Left lung (tissue), 14 donors: ENCODE measurements around the gene MRC1. TPM values are rescaled to one million over a fixed set of nuclear protein-coding genes. Genes with fewer than 3 reads are reported as not detected.

Experiments
- ATAC-seq: fragments of 200-7000 bp; cut with Tn5 transposase; one replicate; pipeline ENCODE4 v1.9.1; 2020; ENCODE audit warnings: moderate library complexity
- DNase-seq, 4 donors: peaks; one replicate each; pipeline ENCODE4 v3.0.0-alpha.2; 2013 to 2020
- H3K27ac ChIP-seq, 2 donors: fragments of 200-600 bp; sonication (generic) in 1 of 2; one replicate each; pipeline versions ENCODE4 v1.5.0 to v1.8.0; 2020 to 2021
- H3K27me3 ChIP-seq, 2 donors: fragments of 200-600 bp; sonication (generic) in 1 of 2; one replicate each; pipeline versions ENCODE4 v1.5.0 to v1.8.0; 2020 to 2021
- H3K36me3 ChIP-seq, 2 donors: fragments of 200-600 bp; sonication (generic) in 1 of 2; one replicate each; pipeline versions ENCODE4 v1.5.0 to v1.8.0; 2020 to 2021
- H3K4me1 ChIP-seq, 2 donors: fragments of 200-600 bp; one replicate each; pipeline ENCODE4 v1.8.0; 2021
- H3K4me3 ChIP-seq, 2 donors: fragments of 200-600 bp; sonication (generic) in 1 of 2; one replicate each; pipeline versions ENCODE4 v1.5.0 to v1.8.0; 2020 to 2021; ENCODE audit warnings: mild to moderate bottlenecking in 1 of 2
- H3K9me3 ChIP-seq, 2 donors: fragments of 200-600 bp; sonication (generic) in 1 of 2; one replicate each; pipeline versions ENCODE4 v1.5.0 to v1.8.0; 2020 to 2021
- intact Hi-C, 2 donors: fragments of 100-400 bp; cut with DNase I; formaldehyde crosslinking; loops; one replicate each; pipeline versions ENCODE4 v1.11.2 to v1.14.2; 2022
- long read RNA-seq, 12 donors: library from polyadenylated mRNA in 2 of 12; unstranded in 2 of 12; transcript quantifications; one replicate each; pipeline ENCODE4 v2.0.0 and lab custom pipeline, GENCODE V29; 2019 to 2026
- polyA plus RNA-seq, 6 donors: library from polyadenylated mRNA; unstranded; fragments of 120-200 nt; gene quantifications; one replicate each; pipeline ENCODE4 v1.2.1, GENCODE V29; 2013; ENCODE audit not compliant: insufficient read length in 6 of 6
- total RNA-seq, 2 donors: library from RNA; stranded (reverse); fragmentation: NEBNext Ultra II Directional; extraction: Animal tissue kit (Norgen Biotek cat#: 25700); gene quantifications; one replicate each; pipeline ENCODE4 v1.2.1, GENCODE V29; 2021
- TF ChIP-seq, protein P1 (sequence below), 2 donors: fragments of 200-600 bp; sonication (generic) in 1 of 2; IDR thresholded peaks; one replicate each; pipeline versions ENCODE4 v1.5.0 to v1.8.0; 2021; ENCODE audit warnings: antibody characterized with exemption in 2 of 2
- donor health status: DM: no; HTN: yes; CAD: no.
- donor health status: DM: no; HTN: no; CAD: no.

The MRC1 gene
- total RNA-seq = 100 to 1,000 TPM; 215 to 301 TPM
- polyA plus RNA-seq = 10 to 100 TPM; 17.6 to 27.1 (median 22.5) TPM
- long read RNA-seq, donor 1 = 0 reads
- long read RNA-seq, donor 2 = 0 reads
- long read RNA-seq, donor 3 = 0 reads
- long read RNA-seq, donor 4, partial matches to known transcripts = 49 of 50 reads
- long read RNA-seq, donor 4, other reads (novel, unspliced or antisense) = 1 of 50 reads
- long read RNA-seq, donor 5, full-length matches to known transcripts = 1 of 1 reads
- long read RNA-seq, donor 5, partial matches to known transcripts = 0 of 1 reads
- long read RNA-seq, donor 5, other reads (novel, unspliced or antisense) = 0 of 1 reads
- long read RNA-seq, donor 6, partial matches to known transcripts = 6 of 6 reads
- long read RNA-seq, donor 6, other reads (novel, unspliced or antisense) = 0 of 6 reads
- long read RNA-seq, donor 7 = 0 reads
- long read RNA-seq, donor 8, partial matches to known transcripts = 5 of 5 reads
- long read RNA-seq, donor 8, other reads (novel, unspliced or antisense) = 0 of 5 reads
- long read RNA-seq, donor 9 = 0 reads
- long read RNA-seq, donor 10, partial matches to known transcripts = 9 of 10 reads
- long read RNA-seq, donor 10, other reads (novel, unspliced or antisense) = 1 of 10 reads
- long read RNA-seq, donor 11, full-length matches to known transcripts = 1 of 1 reads
- long read RNA-seq, donor 11, partial matches to known transcripts = 0 of 1 reads
- long read RNA-seq, donor 11, other reads (novel, unspliced or antisense) = 0 of 1 reads
- long read RNA-seq, donor 12 = 0 reads

DNA sequence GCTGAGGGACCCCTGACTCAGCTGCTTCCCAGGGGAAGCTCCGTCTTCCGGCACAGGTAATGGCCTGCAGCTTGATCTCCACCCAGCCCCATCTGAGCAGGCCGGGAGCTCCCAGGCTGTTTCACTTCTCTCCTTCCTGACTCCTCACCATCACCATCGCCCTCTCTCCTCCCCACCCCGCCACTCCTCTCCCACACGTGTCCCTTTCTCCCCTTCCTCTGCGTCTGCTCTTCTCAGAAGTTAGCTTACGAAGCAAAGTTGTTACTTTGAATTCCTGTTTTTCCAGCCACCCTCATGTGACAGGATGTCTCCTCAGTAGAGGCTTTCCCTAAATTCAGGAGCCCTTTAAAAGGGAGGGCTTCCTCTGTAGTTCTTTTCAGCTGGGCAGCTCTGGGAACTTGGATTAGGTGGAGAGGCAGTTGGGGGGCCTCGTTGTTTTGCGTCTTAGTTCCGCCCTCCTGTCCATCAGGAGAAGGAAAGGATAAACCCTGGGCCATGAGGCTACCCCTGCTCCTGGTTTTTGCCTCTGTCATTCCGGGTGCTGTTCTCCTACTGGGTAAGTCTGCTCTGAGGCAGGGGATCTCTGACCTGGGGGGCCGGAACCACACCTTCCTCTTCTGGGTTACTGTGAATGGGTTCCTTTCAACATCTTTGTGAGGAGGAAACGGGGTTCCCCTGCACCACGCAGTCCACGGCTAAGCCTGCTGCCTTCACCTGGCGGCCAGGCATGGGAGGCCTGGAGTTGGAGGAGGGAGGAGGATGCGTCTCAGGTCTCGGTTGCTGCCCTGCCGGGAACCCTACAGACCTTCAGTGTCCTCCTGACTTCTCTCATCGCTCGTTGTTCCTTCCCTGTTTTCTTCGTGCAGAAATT, at the start of gene MRC1:
TSS of gene MRC1 (plus strand) at position 378 of the 871 bp plus-strand sequence. CDS start at position 496, 118 bp downstream.
- H3K4me1 ChIP-seq = peaks cover 0 to 5% of the 10 kb centered on the region in 2 donors
- peak in 1 of 4 donors; percentile 73 for DNase-seq
- intact Hi-C loops = no loop called here
- H3K27ac ChIP-seq = peak within 1 kb of the TSS; percentile 48 to 67
- ATAC-seq = peak; percentile 78
- H3K27me3 ChIP-seq = peaks cover 0 to 5% of the 10 kb centered on the region in 2 donors
- H3K4me3 ChIP-seq = peak within 1 kb of the TSS; percentile 7 to 52
- TF ChIP-seq, protein P1, sequence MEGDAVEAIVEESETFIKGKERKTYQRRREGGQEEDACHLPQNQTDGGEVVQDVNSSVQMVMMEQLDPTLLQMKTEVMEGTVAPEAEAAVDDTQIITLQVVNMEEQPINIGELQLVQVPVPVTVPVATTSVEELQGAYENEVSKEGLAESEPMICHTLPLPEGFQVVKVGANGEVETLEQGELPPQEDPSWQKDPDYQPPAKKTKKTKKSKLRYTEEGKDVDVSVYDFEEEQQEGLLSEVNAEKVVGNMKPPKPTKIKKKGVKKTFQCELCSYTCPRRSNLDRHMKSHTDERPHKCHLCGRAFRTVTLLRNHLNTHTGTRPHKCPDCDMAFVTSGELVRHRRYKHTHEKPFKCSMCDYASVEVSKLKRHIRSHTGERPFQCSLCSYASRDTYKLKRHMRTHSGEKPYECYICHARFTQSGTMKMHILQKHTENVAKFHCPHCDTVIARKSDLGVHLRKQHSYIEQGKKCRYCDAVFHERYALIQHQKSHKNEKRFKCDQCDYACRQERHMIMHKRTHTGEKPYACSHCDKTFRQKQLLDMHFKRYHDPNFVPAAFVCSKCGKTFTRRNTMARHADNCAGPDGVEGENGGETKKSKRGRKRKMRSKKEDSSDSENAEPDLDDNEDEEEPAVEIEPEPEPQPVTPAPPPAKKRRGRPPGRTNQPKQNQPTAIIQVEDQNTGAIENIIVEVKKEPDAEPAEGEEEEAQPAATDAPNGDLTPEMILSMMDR (IDR thresholded peaks at IDR 0.05) = no peak
- peaks cover 0 to 3% of the 10 kb centered on the region in 2 donors for H3K9me3 ChIP-seq
- no peaks in the 10 kb centered on the region for H3K36me3 ChIP-seq

DNA sequence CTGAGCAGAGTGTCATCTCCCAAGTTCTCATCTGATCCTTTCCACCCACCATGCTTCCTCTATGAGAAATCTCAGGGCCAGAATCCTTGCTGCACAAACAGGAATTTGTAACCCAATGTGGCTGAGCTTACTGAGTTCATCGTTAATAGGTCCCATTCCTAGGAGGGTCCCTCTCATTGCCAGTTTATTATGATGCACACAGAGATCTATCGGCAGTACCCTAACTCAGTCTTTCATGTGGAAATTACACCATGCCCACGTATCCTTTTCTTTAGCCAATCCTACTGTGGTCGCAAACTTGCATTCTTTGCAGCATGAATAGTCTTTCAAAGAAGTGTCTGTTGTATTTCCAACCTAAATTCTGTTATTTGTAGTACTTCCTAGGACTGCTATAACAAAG, 45.0 kb upstream of the MRC1 start:
- TF ChIP-seq, protein P1 (IDR thresholded peaks at IDR 0.05) = no peak
- ATAC-seq = no peak
- intact Hi-C loops = no loop called here

DNA sequence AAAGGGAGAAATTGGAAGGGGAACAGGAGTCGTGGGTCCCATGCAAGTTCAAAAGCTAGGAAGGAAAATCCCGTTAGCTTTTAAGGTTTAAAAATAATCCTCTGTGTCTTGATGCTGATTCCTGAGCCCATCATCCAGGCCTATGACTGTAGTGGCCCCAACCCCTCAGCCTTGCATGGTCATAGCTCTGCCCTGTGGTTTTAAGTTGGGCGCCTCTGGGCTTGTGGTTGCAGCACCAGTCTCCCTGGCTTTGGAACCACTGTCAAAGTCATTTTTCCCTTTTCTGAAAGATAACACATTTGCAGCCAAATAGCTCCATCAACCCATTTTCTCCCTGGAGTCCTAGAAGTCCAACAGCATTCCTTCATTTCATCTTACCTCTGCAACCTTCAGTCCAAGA, 43.5 kb upstream of the MRC1 start:
- H3K4me1 ChIP-seq = no peaks in the 10 kb centered on the region
- no peaks in the 10 kb centered on the region for H3K36me3 ChIP-seq
- ATAC-seq (no peak), DNase-seq (no peak)
- intact Hi-C loops = no loop called here
- no peak overlapping the region for H3K27ac ChIP-seq
- no peaks in the 10 kb centered on the region for H3K9me3 ChIP-seq
- H3K4me3 ChIP-seq = no peak overlapping the region
- H3K27me3 ChIP-seq = no peaks in the 10 kb centered on the region
- TF ChIP-seq, protein P1 (IDR thresholded peaks at IDR 0.05) = no peak

More for the DNA sequence above, 45.0 kb upstream of the MRC1 start:
- Histone ChIP-seq H3K4me3 (no peak overlapping the region), H3K4me1 (no peaks in the 10 kb centered on the region), H3K9me3 (no peaks in the 10 kb centered on the region), H3K27me3 (no peaks in the 10 kb centered on the region), H3K27ac (no peak overlapping the region), H3K36me3 (no peaks in the 10 kb centered on the region)
- no peak for DNase-seq

DNA sequence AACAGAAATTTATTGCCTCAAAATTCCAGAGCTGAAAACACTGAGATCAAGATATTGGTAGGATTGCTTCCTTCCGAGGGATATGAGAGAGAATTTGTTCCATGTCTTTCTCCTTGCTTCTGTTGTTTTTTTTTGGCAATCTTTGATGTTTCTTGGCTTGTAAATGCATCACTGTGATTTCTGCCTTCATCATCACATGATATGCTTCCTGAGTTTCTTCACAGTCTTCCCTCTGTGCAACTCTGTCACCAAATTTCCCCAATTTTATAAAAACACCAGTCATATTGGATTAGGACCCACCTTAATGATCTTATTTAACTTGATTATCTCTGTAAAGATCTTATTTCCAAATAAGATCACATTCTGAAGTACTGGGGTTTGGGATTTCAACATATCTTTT, 42.4 kb upstream of the MRC1 start:
- ATAC-seq = no peak
- intact Hi-C loops = no loop called here

More for the DNA sequence above, 42.4 kb upstream of the MRC1 start:
- no peaks in the 10 kb centered on the region for H3K9me3 ChIP-seq
- H3K27ac ChIP-seq = no peak overlapping the region
- TF ChIP-seq, protein P1 (IDR thresholded peaks at IDR 0.05) = no peak
- no peak overlapping the region for H3K4me3 ChIP-seq
- H3K4me1 ChIP-seq = peaks cover 0 to 3% of the 10 kb centered on the region in 2 donors
- DNase-seq = no peak
- no peaks in the 10 kb centered on the region for H3K27me3 ChIP-seq
- no peaks in the 10 kb centered on the region for H3K36me3 ChIP-seq
